Psoas muscle (tissue), 8 donors: Measurements from ENCODE around the gene DGAT2. TPM values are rescaled to one million over a fixed set of nuclear protein-coding genes. Genes with fewer than 3 reads are reported as not detected.

Experiments used
- ATAC-seq, 4 donors: fragments of 200-7000 bp; cut with Tn5 transposase; one replicate each; pipeline ENCODE4 v1.9.1; 2020; ENCODE audit warnings: moderate library complexity in 3 of 4, mild to moderate bottlenecking in 2 of 4
- DNase-seq, 2 donors: peaks; one replicate each; pipeline ENCODE4 v3.0.0-alpha.2; 2020
- H3K27ac ChIP-seq: fragments of 200-600 bp; one replicate; pipeline ENCODE4 v1.8.0; 2022
- H3K27me3 ChIP-seq, 3 donors: fragments of 200-600 bp in 1 of 3; one replicate each; pipeline versions ENCODE4 v1.6.1 to v1.8.0; 2013 to 2022; ENCODE audit warnings: low read length in 2 of 3, mild to moderate bottlenecking in 2 of 3, moderate library complexity in 1 of 3; ENCODE audit not compliant: insufficient read depth in 3 of 3
- H3K36me3 ChIP-seq, 2 donors: fragments of 200-600 bp in 1 of 2; one replicate each; pipeline versions ENCODE4 v1.6.1 to v1.8.0; 2013 to 2022; ENCODE audit warnings: low read depth in 1 of 2, mild to moderate bottlenecking in 1 of 2, moderate library complexity in 1 of 2; ENCODE audit not compliant: insufficient read depth in 1 of 2
- H3K4me1 ChIP-seq: fragments of 200-600 bp; one replicate; pipeline ENCODE4 v1.8.0; 2022
- H3K4me3 ChIP-seq: fragments of 200-600 bp; one replicate; pipeline ENCODE4 v1.8.0; 2022; ENCODE audit warnings: mild to moderate bottlenecking
- H3K9me3 ChIP-seq: fragments of 200-600 bp; one replicate; pipeline ENCODE4 v1.8.0; 2022
- CTCF ChIP-seq: fragments of 200-600 bp; IDR thresholded peaks from one replicate; pipeline ENCODE4 v1.8.0; 2022; ENCODE audit warnings: antibody characterized with exemption
- WGBS, 3 donors: extraction: QIAGEN DNeasy Blood & Tissue Kit; methylation state at CpG; one replicate each; pipeline versions ENCODE4 v1.1.6 to v1.1.7; 2013; 5-methylcytosine and 5-hydroxymethylcytosine counted together
- intact Hi-C, 2 donors: fragments of 100-400 bp; cut with DNase I; formaldehyde crosslinking; loops; one replicate each; pipeline versions ENCODE4 v1.11.0 to v1.14.2; 2022
- polyA plus RNA-seq, 3 donors: library from polyadenylated mRNA; stranded (reverse); fragments of 200-250 nt; gene quantifications; one replicate each; pipeline ENCODE4 v1.2.3, GENCODE V29; 2013
- total RNA-seq, 4 donors: library from RNA; stranded (reverse); fragmentation: NEBNext Ultra II Directional in 2 of 4; extraction: Animal tissue kit (Norgen Biotek cat#: 25700) in 2 of 4; gene quantifications; one replicate each; pipeline versions ENCODE4 v1.2.1 to v1.2.4, GENCODE V29; 2021 to 2023
- donor health status: healthy with polysubstance abuse.
- donor health status: DM: no; HTN: no; CAD: no; lungs with moderate emphysema.
- donor health status: Bipolar disorder and iron deficiency.
- donor health status: healthy.
- donor health status: DM: yes; HTN: yes; CAD: no.
- donor health status: DM: no; HTN: no; CAD: no.
- donor health status: DM: no; HTN: no; CAD: no.
- donor health status: DM: yes; HTN: yes; CAD: no.

Gene DGAT2
- total and polyA plus RNA-seq, 7 donors: 1.1 to 14.1 (median 3.2) TPM

GRCh38 chr11:75822541-75822940, 54.0 kb downstream of the DGAT2 start:
- Histone ChIP-seq H3K27me3 (no peaks in the 10 kb centered on the region), H3K4me3 (no peak overlapping the region), H3K36me3 (no peaks in the 10 kb centered on the region), H3K27ac (no peak overlapping the region), H3K4me1 (peaks cover 14% of the 10 kb centered on the region), H3K9me3 (no peaks in the 10 kb centered on the region)
- ATAC-seq (no peak), DNase-seq (no peak)
- TF ChIP-seq CTCF: no peak
- WGBS, 3 donors: 66 to 71% (median 68%) methylated on average over 3 of the region's 3 CpGs
- intact Hi-C loops: no loop called here

DNA sequence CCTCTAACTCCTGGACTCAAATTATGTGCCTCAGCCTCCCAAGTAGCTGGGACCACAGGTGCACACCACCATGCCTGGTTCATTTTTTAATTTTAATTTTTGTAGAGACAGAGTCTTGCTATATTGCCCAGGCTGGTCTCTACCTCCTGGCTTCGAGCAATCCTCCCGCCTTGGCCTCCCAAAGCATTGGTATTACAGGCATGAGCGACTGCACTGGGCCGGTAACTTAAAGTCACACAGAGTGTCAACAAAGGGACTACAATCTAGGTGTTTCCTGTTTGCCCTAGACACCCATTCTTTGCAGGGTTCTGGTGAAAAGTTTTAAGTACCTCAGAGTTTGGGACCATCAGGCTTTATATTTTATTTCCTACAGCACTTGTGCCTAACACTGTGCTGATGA, 54.8 kb downstream of the DGAT2 start:
- intact Hi-C loops: no loop called here
- Histone ChIP-seq H3K27ac (no peak overlapping the region), H3K4me3 (no peak overlapping the region), H3K4me1 (peaks cover 18% of the 10 kb centered on the region), H3K36me3 (no peaks in the 10 kb centered on the region), H3K27me3 (no peaks in the 10 kb centered on the region), H3K9me3 (no peaks in the 10 kb centered on the region)
- 86 to 96% (median 87%) methylated on average over 4 of the region's 4 CpGs for WGBS, 3 donors
- no peak for ATAC-seq
- DNase-seq: no peak
- TF ChIP-seq CTCF: no peak

- WGBS, 3 donors: 73 to 81% (median 79%) methylated on average over 4 of the region's 4 CpGs
- Histone ChIP-seq H3K9me3 (no peaks in the 10 kb centered on the region), H3K27me3 (no peaks in the 10 kb centered on the region), H3K4me3 (no peak overlapping the region), H3K36me3 (no peaks in the 10 kb centered on the region), H3K27ac (no peak overlapping the region), H3K4me1 (peaks cover 17% of the 10 kb centered on the region)
- intact Hi-C loops: no loop called here
- no peak for ATAC-seq
- no peak for TF ChIP-seq CTCF
- DNase-seq: no peak
Measured at GRCh38 chr11:75823946-75824345, 55.4 kb downstream of the DGAT2 start.

GRCh38 chr11:75826461-75827230, 58.1 kb downstream of the DGAT2 start:
- WGBS, 3 donors: 33 to 48% (median 34%) methylated on average over 4 of the region's 4 CpGs
- no peaks in the 10 kb centered on the region for H3K9me3 ChIP-seq
- H3K27ac ChIP-seq: peak overlapping the region; percentile 67
- H3K27me3 ChIP-seq: no peaks in the 10 kb centered on the region
- TF ChIP-seq CTCF: no peak
- ATAC-seq (peak in 2 of 4 donors; percentile 54 to 80), DNase-seq (no peak)
- H3K36me3 ChIP-seq: no peaks in the 10 kb centered on the region
- peaks cover 16% of the 10 kb centered on the region for H3K4me1 ChIP-seq
- H3K4me3 ChIP-seq: peak overlapping the region; percentile 21
- intact Hi-C loops: no loop called here

DNA sequence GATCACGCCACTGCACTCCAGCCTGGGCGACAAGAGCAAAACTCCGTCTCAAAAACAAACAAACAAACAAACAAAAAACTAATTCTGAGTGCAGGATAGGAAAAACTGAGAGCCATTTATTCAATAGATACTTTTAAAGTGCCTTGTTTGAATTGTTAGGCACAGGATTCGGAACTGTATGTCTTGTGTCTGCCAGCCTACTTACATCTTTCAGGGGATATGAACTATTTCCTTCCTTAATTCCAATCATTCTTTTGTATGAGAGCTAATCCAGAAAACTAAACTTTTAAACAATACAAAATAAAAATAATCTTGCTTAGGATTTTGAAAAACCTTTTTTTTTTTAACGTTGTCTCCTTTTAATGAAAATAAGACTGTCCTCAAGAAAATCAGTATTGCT, 59.0 kb downstream of the DGAT2 start:
- DNase-seq: no peak
- no peaks in the 10 kb centered on the region for H3K9me3 ChIP-seq
- no peaks in the 10 kb centered on the region for H3K27me3 ChIP-seq
- WGBS, 3 donors: 72 to 76% (median 75%) methylated on average over 5 of the region's 5 CpGs
- no peak overlapping the region for H3K4me3 ChIP-seq
- H3K4me1 ChIP-seq: peaks cover 16% of the 10 kb centered on the region
- peak overlapping the region; percentile 67 for H3K27ac ChIP-seq
- ATAC-seq: no peak
- TF ChIP-seq CTCF: no peak
- intact Hi-C loops: no loop called here
- H3K36me3 ChIP-seq: no peaks in the 10 kb centered on the region
